ENCODE data around the gene UBXN1. TPM values are rescaled to one million over a fixed set of nuclear protein-coding genes. Genes with fewer than 3 reads are reported as not detected.
A peak's percentile ranks its signal among the peaks of the same experiment; 100 is the strongest.
"Not testable (repeated sequence)": the region's sequence is repeated elsewhere in the genome, so short reads cannot be mapped to it uniquely, and the experiment has no call there.

The UBXN1 gene
- polyA plus RNA-seq, 3 donors, result 151 to 204 (median 191) TPM

DNA sequence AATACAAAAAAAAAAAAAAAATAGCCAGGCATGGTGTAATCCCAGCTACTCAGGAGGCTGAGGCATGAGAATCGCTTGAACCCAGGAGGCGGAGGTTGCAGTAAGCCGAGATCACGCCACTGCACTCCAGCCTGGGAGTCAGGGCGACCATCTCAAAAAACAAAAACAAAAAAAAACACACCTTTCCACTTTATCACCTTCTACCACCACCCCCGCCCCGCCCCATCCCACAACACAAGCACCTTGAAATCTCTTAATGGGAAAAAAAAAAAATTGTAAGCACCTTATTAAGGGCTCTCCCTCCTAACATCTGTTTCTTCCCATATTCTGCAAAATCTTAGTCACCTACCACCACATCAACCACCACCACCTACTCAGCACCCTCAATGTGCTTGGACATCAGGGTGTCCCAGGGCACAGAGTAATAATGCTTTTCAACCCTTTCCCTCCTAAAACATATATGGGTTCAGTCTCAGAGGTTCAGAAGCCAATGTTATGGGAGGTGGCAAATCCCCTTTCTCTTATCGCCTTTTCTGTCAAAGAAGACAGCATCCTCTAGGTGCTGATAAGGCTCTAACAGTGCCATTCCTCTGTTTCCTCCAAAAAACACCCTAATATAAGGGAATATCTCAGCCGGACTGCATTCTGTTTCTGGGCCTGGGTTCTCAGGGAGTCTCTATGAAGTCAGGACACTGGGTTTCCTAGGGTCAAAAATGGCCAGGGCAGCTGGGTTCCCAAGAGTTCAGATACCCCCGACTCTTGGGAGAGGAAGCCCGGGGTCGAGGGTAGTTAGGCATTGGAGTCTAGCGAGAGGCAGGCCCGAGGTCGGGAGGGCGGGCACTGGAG is 26.5 kb downstream of the UBXN1 start:
- no peak for DNase-seq

DNA sequence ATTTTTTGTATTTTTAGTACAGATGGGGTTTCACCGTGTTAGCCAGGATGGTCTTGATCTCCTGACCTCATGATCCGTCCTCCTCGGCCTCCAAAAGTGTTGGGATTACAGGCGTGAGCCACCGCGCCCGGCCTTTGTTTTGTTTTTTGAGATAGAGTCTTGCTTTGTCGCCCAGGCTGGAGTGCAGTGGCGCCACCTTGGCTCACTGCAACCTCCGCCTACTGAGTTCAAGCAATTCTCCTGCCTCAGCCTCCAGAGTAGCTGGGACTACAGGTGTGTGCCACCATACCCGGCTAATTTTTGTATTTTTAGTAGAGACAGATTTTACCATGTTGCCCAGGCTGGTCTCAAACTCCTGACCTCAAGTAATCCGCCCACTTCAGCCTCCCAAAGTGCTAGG is 28.6 kb downstream of the UBXN1 start:
- DNase-seq, result not testable (repeated sequence)

DNA sequence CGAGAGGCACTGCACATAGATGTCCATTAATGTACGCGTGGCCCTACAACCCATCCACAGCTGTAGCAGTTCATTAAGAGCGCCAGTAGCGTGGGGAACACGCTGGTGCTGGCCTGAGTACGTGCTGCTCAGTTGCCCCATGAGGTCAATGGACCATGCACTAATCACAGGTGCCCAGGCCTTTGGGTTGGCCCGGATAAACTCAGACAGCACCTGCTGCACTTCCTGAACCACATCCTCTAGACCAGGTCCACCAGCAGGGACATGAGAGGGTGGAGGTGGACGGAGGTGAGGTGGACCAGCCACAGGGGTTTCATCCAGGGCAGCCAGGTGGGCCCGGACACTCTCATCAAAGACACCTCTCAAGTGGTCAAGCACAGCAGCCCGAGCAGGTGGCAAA is 29.4 kb downstream of the UBXN1 start:
- DNase-seq, result no peak

DNA sequence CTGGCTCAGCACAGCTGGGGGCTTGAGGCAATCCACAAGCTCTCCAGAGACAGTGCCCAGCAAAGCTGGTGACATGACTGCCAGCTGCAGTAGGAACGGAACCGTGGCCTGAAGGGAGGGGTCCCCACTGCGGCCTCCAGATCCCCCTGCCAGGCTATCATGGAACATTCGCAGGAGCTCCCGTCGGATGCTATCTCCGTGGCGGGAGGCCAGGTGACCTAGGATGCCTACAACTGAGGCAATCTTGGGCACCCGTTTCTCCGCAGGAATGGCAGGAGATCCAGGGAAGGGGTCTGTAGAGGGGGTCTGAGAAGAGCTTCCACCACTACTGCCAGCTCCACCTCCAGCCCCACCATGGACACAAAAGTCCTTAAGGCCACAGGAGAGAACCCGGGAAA is 29.9 kb downstream of the UBXN1 start:
- DNase-seq, result no peak

DNA sequence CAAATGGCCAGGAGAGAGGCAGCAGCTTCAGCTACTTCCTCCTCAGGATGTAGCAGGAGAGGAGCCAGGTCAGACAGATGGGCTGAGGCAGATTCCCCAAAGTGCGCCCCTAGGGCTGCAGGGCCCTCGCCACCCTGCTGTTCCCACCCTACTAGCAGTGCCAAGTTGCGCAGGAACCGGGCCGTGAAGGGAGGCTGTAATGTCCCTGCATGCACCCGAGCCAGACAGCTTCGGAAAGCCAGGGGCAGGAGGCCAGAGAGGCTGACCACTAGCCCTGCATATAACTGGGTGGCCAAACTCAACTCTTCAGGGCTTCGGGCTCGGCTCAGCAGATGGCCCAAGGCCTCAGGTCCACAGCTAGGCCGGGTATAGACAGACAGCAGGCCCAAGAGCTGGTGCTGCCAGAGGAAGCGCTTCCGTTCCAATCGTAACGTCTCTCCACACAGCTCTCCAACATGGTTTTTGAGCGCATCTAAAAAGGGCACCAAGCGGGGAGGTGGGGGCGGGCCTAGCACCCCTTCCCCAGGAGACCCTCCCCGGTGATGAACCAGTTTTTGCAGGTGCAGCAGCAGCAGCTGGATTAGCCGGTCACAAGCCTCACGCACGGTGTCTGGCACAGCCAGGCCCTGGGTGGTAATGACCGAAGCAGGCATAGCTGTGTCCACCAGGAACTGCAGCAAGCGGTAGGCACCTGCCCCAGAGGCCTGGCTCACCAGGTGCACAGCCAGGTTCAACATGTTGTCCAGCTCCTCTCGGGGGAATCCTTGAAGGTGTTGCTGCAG is 30.5 kb downstream of the UBXN1 start:
- DNase-seq, result no peak

DNA sequence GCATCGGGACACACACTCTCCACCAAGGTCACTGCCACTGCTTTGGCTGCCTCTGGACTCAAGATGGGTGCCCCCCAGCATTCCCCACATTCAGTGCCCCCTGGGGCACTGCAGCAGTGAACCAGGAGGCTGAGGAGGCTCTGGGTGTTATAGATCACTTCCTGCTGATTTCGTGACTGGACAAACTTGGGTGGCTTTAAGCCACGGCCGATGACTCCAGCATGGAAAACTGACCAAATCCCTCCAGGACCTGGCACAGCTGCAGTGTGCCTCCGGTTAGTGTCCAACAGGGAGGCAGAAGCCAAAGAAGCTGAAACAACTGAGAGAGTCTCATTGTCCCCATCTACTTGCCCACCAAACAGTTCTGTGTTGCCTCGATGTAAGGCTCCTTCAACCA is 31.3 kb downstream of the UBXN1 start:
- no peak for DNase-seq

DNA sequence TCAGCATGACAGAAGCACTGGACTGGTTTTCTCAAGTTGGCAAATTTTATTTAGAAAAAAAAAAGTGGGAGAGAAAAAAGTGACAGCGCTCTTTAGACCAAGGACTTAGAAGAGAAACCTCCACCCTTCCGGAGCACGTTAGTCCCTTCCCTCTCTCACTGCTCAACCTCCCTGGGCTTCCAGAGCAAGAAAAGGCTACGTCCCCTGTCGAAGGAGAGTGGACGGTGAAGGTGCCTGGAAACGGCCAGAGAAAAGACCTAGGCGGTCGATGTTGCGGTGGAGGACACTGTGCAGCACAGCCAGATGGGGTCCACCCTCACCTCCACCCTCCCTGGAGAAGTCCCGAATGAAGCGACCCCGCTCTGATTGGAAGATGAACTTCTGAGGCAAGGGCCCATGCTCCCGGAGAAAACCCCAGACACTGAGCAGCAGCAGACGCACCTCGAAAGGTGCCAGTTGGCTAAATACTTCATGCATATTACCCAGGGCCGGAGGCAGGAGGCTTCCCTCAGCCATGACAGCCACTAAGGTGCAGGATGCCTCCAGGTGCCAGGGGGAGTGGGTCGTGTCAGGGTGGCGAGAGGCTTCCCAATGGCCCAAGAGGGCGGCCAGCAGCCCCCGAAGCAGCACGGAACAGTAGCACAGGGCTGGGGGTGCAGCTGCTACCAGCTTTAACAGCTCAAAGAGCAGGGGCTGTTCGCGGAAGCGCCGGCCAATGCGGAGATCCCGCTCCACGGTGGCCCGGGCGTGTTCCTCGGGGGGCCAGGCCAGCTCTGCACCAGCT is 31.9 kb downstream of the UBXN1 start:
- no peak for DNase-seq

DNA sequence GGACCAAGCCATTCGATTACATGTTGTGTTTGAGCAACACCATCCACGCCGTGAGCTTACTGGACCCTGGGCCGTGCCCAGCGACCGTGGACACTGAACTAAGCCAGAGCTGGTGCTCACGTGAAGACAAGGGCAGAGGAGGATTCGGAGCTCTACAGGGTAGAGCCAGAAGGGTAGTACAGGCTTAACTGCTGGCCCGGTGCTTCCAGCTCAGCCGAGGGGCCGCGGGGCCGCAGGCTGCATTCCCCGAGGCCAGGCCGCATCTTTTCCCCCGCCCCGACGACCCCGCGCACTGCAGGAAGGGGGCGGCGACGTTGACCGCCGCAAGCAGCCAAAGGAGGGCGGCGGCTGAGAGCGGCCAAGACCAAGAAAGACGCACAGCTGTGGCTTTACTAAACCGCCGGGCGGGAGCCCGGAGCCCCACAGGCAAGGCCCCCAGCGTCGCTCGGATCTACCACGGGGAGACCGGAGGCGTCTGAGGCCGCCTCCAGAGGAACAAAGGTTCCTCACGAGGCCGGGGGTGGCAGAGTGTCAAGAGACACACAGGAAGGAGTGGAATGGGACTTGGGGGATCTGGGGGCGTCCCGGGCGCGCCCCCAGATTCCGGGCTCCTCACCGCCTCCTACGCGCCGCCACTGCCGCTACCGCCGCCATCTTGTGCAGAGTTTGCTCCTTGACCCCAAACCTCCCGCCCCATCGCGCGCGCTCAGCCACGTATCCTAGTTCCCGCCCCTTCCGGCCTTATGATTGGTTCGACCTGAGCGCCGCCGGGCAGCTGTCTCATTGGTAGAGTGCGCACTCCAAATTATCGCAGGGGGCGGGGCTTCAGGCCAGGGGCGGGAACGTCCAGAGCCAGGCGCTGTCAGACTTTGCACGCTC is 32.7 kb downstream of the UBXN1 start, which contains the start of gene GANAB:
TSS of gene GANAB (minus strand) at position 668 of the 879 bp plus-strand sequence. CDS start at position 654, 14 bp downstream.
- DNase-seq, result peak; percentile 99

DNA sequence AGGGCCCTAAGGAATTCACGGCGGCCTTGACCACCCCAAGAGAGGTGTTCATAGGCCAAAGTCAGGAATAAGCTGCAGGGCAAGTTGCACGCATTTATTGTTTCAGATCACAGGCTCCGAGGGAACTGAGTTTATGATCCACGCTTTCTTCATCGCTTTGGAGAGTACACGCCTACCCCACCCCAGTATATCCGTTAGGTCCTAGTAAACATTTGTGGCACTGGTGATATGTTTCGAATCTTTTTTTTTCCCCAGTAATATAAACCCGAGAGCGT is 33.3 kb downstream of the UBXN1 start:
- no peak for DNase-seq

DNA sequence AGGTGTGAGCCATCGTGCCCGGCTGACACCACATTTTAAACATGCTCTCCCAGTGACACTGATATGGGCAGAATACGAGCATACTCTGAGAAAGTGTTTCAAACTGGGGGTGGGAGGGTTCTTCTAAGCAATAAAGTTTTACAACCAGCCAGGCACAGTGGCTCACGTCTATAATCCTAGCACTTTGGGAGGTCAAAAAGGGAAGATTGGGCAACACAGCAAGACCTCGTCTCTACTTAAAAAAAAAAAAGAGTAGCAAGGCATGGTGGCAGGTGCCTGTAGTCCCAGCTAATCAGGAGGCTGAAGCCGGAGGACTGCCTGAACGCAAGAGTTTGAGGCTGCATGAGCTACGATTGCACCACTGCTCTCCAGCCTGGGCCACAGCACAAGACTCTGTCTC is 34.7 kb downstream of the UBXN1 start:
- DNase-seq, result no peak

DNA sequence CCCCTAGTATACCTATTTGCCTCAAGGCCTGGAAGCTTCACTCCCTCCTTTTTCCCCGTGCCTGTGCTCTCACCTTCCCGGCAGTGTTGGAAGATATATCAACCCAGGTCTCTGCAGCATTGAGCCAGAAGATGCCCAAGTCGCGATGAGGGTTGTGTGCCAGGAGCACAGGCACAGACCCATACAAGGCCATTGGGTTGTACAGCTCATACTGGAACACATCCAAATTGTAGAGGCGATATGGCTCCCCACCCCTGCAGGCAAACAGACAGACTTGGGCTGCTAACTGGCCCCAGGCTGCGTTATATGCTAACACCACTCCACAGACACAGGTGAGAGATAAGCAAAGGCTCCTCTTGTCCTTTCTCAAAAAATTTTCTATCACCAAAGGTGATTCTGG is 46.4 kb downstream of the UBXN1 start:
- DNase-seq, result no peak

DNA sequence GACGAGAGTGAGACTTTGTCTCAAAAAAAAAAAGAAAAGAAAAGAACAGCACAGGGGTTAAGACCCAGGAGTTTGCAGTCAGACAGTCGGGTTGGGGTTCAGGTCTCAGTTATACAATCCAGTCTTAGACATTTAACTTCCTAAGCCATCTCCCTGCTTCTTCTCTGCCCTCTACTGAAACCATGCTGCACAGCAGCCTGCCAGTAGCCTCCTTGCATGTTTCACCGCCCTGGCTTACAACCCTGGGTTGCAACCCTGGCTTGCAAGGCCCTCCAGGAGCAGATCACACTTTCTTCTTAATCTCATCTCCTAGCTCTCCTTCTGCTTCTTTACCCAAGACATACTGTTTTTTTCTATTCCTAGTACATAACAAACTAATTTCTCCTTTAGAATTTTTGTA is 51.2 kb downstream of the UBXN1 start:
- no peak for DNase-seq

Other genes starting within 250 kb of the UBXN1 start
- 100 to 1,000 TPM; 199 to 275 (median 229) TPM for gene AHNAK, start 132.3 kb downstream of the UBXN1 start, polyA plus RNA-seq (ENCODE audit: insufficient read length in 3 of 3)
- 1,000 to 10,000 TPM; 2,197 to 2,450 (median 2,385) TPM for gene EEF1G, start 105.2 kb downstream of the UBXN1 start, polyA plus RNA-seq (ENCODE audit: insufficient read length in 3 of 3)
- 10 to 100 TPM; 22.1 to 30.2 (median 25.6) TPM for gene TUT1, start 87.5 kb downstream of the UBXN1 start, polyA plus RNA-seq (ENCODE audit: insufficient read length in 3 of 3)
- 10 to 100 TPM; 95.7 to 98.2 (median 96.5) TPM for gene MTA2, start 77.2 kb downstream of the UBXN1 start, polyA plus RNA-seq (ENCODE audit: insufficient read length in 3 of 3)
- 10 to 100 TPM; 32.2 to 40.6 (median 38.0) TPM for gene EML3, start 66.3 kb downstream of the UBXN1 start, polyA plus RNA-seq (ENCODE audit: insufficient read length in 3 of 3)
- gene ROM1, start 65.8 kb downstream of the UBXN1 start, polyA plus RNA-seq (ENCODE audit: insufficient read length in 3 of 3), result 1 to 10 TPM; 2.7 to 4.6 (median 3.1) TPM
- gene B3GAT3, start 57.1 kb downstream of the UBXN1 start, polyA plus RNA-seq (ENCODE audit: insufficient read length in 3 of 3), result 10 to 100 TPM; 37.4 to 45.4 (median 38.7) TPM
- 100 to 1,000 TPM; 371 to 407 (median 392) TPM for gene GANAB, start 32.5 kb downstream of the UBXN1 start, polyA plus RNA-seq (ENCODE audit: insufficient read length in 3 of 3)
- 10 to 100 TPM; 21.5 to 24.8 (median 23.5) TPM for gene INTS5, start 25.8 kb downstream of the UBXN1 start, polyA plus RNA-seq (ENCODE audit: insufficient read length in 3 of 3)
- 10 to 100 TPM; 57.7 to 62.1 (median 60.3) TPM for gene C11orf98, start 13.9 kb downstream of the UBXN1 start, polyA plus RNA-seq (ENCODE audit: insufficient read length in 3 of 3)
- gene CSKMT, start 13.8 kb downstream of the UBXN1 start, polyA plus RNA-seq (ENCODE audit: insufficient read length in 3 of 3), result 1 to 10 TPM; 5.1 to 6.6 (median 6.0) TPM
- 10 to 100 TPM; 10.4 to 13.1 (median 12.9) TPM for gene UQCC3, start 7.4 kb downstream of the UBXN1 start, polyA plus RNA-seq (ENCODE audit: insufficient read length in 3 of 3)
- gene LBHD1, start 6.8 kb downstream of the UBXN1 start, polyA plus RNA-seq (ENCODE audit: insufficient read length in 3 of 3), result 10 to 100 TPM in 2 of 3 donors, 1 to 10 TPM in 1; 8.6 to 11.6 (median 10.6) TPM
- 1 to 10 TPM in 2 of 3 donors, under 1 TPM in 1; 0.68 to 1.0 (median 1.0) TPM for gene LRRN4CL, start 10.5 kb upstream of the UBXN1 start, polyA plus RNA-seq (ENCODE audit: insufficient read length in 3 of 3)
- gene BSCL2, start 28.4 kb upstream of the UBXN1 start, polyA plus RNA-seq (ENCODE audit: insufficient read length in 3 of 3), result 10 to 100 TPM; 65.7 to 72.7 (median 68.1) TPM
- gene GNG3, start 28.6 kb upstream of the UBXN1 start, polyA plus RNA-seq (ENCODE audit: insufficient read length in 3 of 3), result 1 to 10 TPM; 2.1 to 3.6 (median 2.5) TPM
- 10 to 100 TPM; 79.1 to 92.4 (median 86.0) TPM for gene HNRNPUL2, start 48.4 kb upstream of the UBXN1 start, polyA plus RNA-seq (ENCODE audit: insufficient read length in 3 of 3)
- gene TTC9C, start 49.4 kb upstream of the UBXN1 start, polyA plus RNA-seq (ENCODE audit: insufficient read length in 3 of 3), result 10 to 100 TPM; 37.0 to 48.6 (median 45.8) TPM
- gene ZBTB3, start 75.1 kb upstream of the UBXN1 start, polyA plus RNA-seq (ENCODE audit: insufficient read length in 3 of 3), result 10 to 100 TPM in 1 of 3 donors, 1 to 10 TPM in 2; 8.1 to 10.4 (median 9.4) TPM
- 100 to 1,000 TPM; 133 to 173 (median 153) TPM for gene POLR2G, start 82.5 kb upstream of the UBXN1 start, polyA plus RNA-seq (ENCODE audit: insufficient read length in 3 of 3)
- 10 to 100 TPM; 32.9 to 44.1 (median 40.0) TPM for gene TAF6L, start 92.3 kb upstream of the UBXN1 start, polyA plus RNA-seq (ENCODE audit: insufficient read length in 3 of 3)
- gene TMEM179B, start 108.3 kb upstream of the UBXN1 start, polyA plus RNA-seq (ENCODE audit: insufficient read length in 3 of 3), result 10 to 100 TPM; 67.7 to 75.2 (median 71.3) TPM
- gene TMEM223, start 112.9 kb upstream of the UBXN1 start, polyA plus RNA-seq (ENCODE audit: insufficient read length in 3 of 3), result 10 to 100 TPM; 30.6 to 31.6 (median 31.1) TPM
- gene NXF1, start 126.4 kb upstream of the UBXN1 start, polyA plus RNA-seq (ENCODE audit: insufficient read length in 3 of 3), result 100 to 1,000 TPM; 117 to 137 (median 126) TPM
- gene STX5, start 153.0 kb upstream of the UBXN1 start, polyA plus RNA-seq (ENCODE audit: insufficient read length in 3 of 3), result 10 to 100 TPM; 50.5 to 59.2 (median 54.7) TPM
- gene TEX54, start 153.8 kb upstream of the UBXN1 start, polyA plus RNA-seq (ENCODE audit: insufficient read length in 3 of 3), result under 1 TPM in 2 of 3 donors, not detected in 1; 0.36 to 0.65 TPM
- 10 to 100 TPM; 38.1 to 49.6 (median 47.0) TPM for gene WDR74, start 160.5 kb upstream of the UBXN1 start, polyA plus RNA-seq (ENCODE audit: insufficient read length in 3 of 3)
- gene SLC3A2, start 201.8 kb upstream of the UBXN1 start, polyA plus RNA-seq (ENCODE audit: insufficient read length in 3 of 3), result 100 to 1,000 TPM; 169 to 175 (median 169) TPM
- gene CHRM1, start 242.3 kb upstream of the UBXN1 start, polyA plus RNA-seq (ENCODE audit: insufficient read length in 3 of 3), result under 1 TPM in 2 of 3 donors, not detected in 1; 0.04 to 0.07 TPM